Activated CD8-positive, alpha-beta T cell treated with anti-CD3 and anti-CD28 coated beads, Interleukin-2, amount 10 ng/mL, durations not matched to agents 7 days and 5 days (primary cell): ENCODE results near the gene TMOD4. TPM values are rescaled to one million over a fixed set of nuclear protein-coding genes. Genes with fewer than 3 reads are reported as not detected.

Experiments used
- ATAC-seq: fragments of 150-1000 bp; cut with Tn5 transposase; one replicate; pipeline ENCODE4 v1.10.0; 2021; ENCODE audit warnings: moderate library complexity
- CTCF ChIA-PET: fragments of 350-600 bp; sonication (Branson Sonifier 250); formaldehyde crosslinking; loops from one replicate; lab custom pipeline; 2021; ENCODE audit warnings: antibody characterized with exemption; lab: Charles Lee
- POLR2A ChIA-PET: fragments of 350-600 bp; sonication (Branson Sonifier 250); formaldehyde crosslinking; loops from one replicate; lab custom pipeline; 2021; ENCODE audit warnings: antibody characterized with exemption; lab: Charles Lee
- DNase-seq: peaks from one replicate; pipeline ENCODE4 v3.0.0-alpha.2; 2020
- H3K27ac Mint-ChIP-seq: one replicate; pipeline ENCODE4 v1.8.0; 2021; ENCODE audit warnings: mild to moderate bottlenecking, mixed read lengths
- H3K27me3 Mint-ChIP-seq: one replicate; pipeline ENCODE4 v1.8.0; 2021; ENCODE audit warnings: low read depth, mixed read lengths
- H3K36me3 Mint-ChIP-seq: one replicate; pipeline ENCODE4 v1.8.0; 2021; ENCODE audit warnings: low read depth, mixed read lengths
- H3K4me1 Mint-ChIP-seq: one replicate; pipeline ENCODE4 v1.8.0; 2021; ENCODE audit warnings: low read depth, mixed read lengths
- H3K4me3 Mint-ChIP-seq: one replicate; pipeline ENCODE4 v1.8.0; 2021; ENCODE audit warnings: mild to moderate bottlenecking, mixed read lengths
- H3K9me3 Mint-ChIP-seq: one replicate; pipeline ENCODE4 v1.8.0; 2022; ENCODE audit warnings: mixed read lengths; ENCODE audit not compliant: insufficient read depth
- total RNA-seq, 2 experiments: library from RNA; stranded (reverse); gene quantifications; one replicate each; pipeline ENCODE4 v1.2.3, GENCODE V29; 2021

TMOD4 gene
- total RNA-seq, 2 experiments from 2014 or later: 2.2 to 3.4 TPM

GRCh38 chr1:151142411-151143056 is 33.2 kb downstream of the TMOD4 start:
- DNase-seq (no peak), ATAC-seq (no peak)
- Mint-ChIP-seq H3K4me1 (peaks cover 15% of the 10 kb centered on the region), H3K9me3 (no peaks in the 10 kb centered on the region), H3K4me3 (no peak overlapping the region), H3K27ac (no peak overlapping the region), H3K36me3 (no peaks in the 10 kb centered on the region), H3K27me3 (peaks cover 9% of the 10 kb centered on the region)
- ChIA-PET CTCF (interaction anchor here (1.0 to 4.4 kb wide), 5 partner anchors 11 to 118 kb away, joined by 3 to 28 read pairs (median 5); partner anchors contain the start of gene TNFAIP8L2), POLR2A (interaction anchor here (0.8 kb wide), 1 partner anchor 24 kb away, joined by 3 read pairs; no protein-coding TSS in a partner anchor)

GRCh38 chr1:151137789-151138188 is 38.0 kb downstream of the TMOD4 start:
- Mint-ChIP-seq H3K36me3 (no peaks in the 10 kb centered on the region), H3K4me1 (peaks cover 13% of the 10 kb centered on the region), H3K4me3 (no peak overlapping the region), H3K27ac (no peak overlapping the region), H3K27me3 (no peaks in the 10 kb centered on the region), H3K9me3 (no peaks in the 10 kb centered on the region)
- ChIA-PET CTCF (interaction anchor here (1.0 kb wide), 1 partner anchor 114 kb away, joined by 3 read pairs; no protein-coding TSS in a partner anchor), POLR2A (interaction anchor here (0.7 kb wide), 1 partner anchor 60 kb away, joined by 3 read pairs; the partner anchor contains the start of gene PIP5K1A)
- ATAC-seq (no peak), DNase-seq (no peak)

GRCh38 chr1:151135433-151136385 is 40.1 kb downstream of the TMOD4 start:
- Mint-ChIP-seq H3K27ac (no peak overlapping the region), H3K27me3 (peaks cover 3% of the 10 kb centered on the region), H3K36me3 (peaks cover 1% of the 10 kb centered on the region), H3K9me3 (no peaks in the 10 kb centered on the region), H3K4me1 (peaks cover 25% of the 10 kb centered on the region), H3K4me3 (no peak overlapping the region)
- ATAC-seq (no peak), DNase-seq (no peak)
- ChIA-PET CTCF (interaction anchor here (0.9 to 2.9 kb wide), 8 partner anchors 9 to 111 kb away, joined by 3 to 15 read pairs (median 4); partner anchors contain the start of gene TNFAIP8L2), POLR2A (interaction anchor here (1.0 kb wide), 1 partner anchor 10 kb away, joined by 3 read pairs; no protein-coding TSS in a partner anchor)

GRCh38 chr1:151134991-151135390 is 40.8 kb downstream of the TMOD4 start:
- Mint-ChIP-seq H3K36me3 (peaks cover 4% of the 10 kb centered on the region), H3K27me3 (peaks cover 3% of the 10 kb centered on the region), H3K9me3 (no peaks in the 10 kb centered on the region), H3K4me1 (peaks cover 29% of the 10 kb centered on the region), H3K4me3 (no peak overlapping the region), H3K27ac (no peak overlapping the region)
- ChIA-PET CTCF (interaction anchor here (0.9 to 2.9 kb wide), 7 partner anchors 10 to 36 kb away, joined by 3 to 15 read pairs (median 4); partner anchors contain the start of gene TNFAIP8L2), POLR2A (interaction anchor here (1.0 kb wide), 1 partner anchor 9 kb away, joined by 3 read pairs; no protein-coding TSS in a partner anchor)
- DNase-seq (no peak), ATAC-seq (no peak)

GRCh38 chr1:151134396-151134795 is 41.4 kb downstream of the TMOD4 start:
- Mint-ChIP-seq H3K9me3 (no peaks in the 10 kb centered on the region), H3K27ac (no peak overlapping the region), H3K4me1 (peaks cover 29% of the 10 kb centered on the region), H3K27me3 (peaks cover 3% of the 10 kb centered on the region), H3K36me3 (peaks cover 4% of the 10 kb centered on the region), H3K4me3 (no peak overlapping the region)
- no peak for DNase-seq
- ChIA-PET POLR2A (interaction anchor here (0.9 kb wide), 1 partner anchor 13 kb away, joined by 4 read pairs; the partner anchor contains the start of gene SEMA6C), CTCF (interaction anchor here (0.9 to 2.9 kb wide), 4 partner anchors 10 to 35 kb away, joined by 3 to 15 read pairs (median 8); partner anchors contain the start of gene TNFAIP8L2)
- no peak for ATAC-seq

GRCh38 chr1:151133018-151133806 is 42.6 kb downstream of the TMOD4 start:
- Mint-ChIP-seq H3K27ac (no peak overlapping the region), H3K9me3 (no peaks in the 10 kb centered on the region), H3K36me3 (peaks cover 4% of the 10 kb centered on the region), H3K27me3 (peaks cover 3% of the 10 kb centered on the region), H3K4me3 (no peak overlapping the region), H3K4me1 (peaks cover 29% of the 10 kb centered on the region)
- ChIA-PET CTCF (interaction anchor here (0.9 to 2.9 kb wide), 2 partner anchors 22 to 24 kb away, joined by 3 to 15 read pairs; partner anchors contain the start of gene TNFAIP8L2), POLR2A (no interaction called here)
- no peak for ATAC-seq
- no peak for DNase-seq

- ATAC-seq: no peak
- peaks cover 3% of the 10 kb centered on the region for H3K27me3 Mint-ChIP-seq
- DNase-seq: no peak
- no peak overlapping the region for H3K4me3 Mint-ChIP-seq
- no peak overlapping the region for H3K27ac Mint-ChIP-seq
- H3K9me3 Mint-ChIP-seq: no peaks in the 10 kb centered on the region
- peaks cover 4% of the 10 kb centered on the region for H3K36me3 Mint-ChIP-seq
- POLR2A ChIA-PET: no interaction called here
- H3K4me1 Mint-ChIP-seq: peaks cover 29% of the 10 kb centered on the region
- CTCF ChIA-PET: interaction anchor here (4.5 kb wide), 1 partner anchor 33 kb away, joined by 22 read pairs; no protein-coding TSS in a partner anchor
These were observed 43.3 kb downstream of the TMOD4 start for GRCh38 chr1:151132335-151133017.

GRCh38 chr1:151131701-151132334 is 44.0 kb downstream of the TMOD4 start:
- H3K36me3 Mint-ChIP-seq: peaks cover 4% of the 10 kb centered on the region
- peak overlapping the region; percentile 68 for H3K27ac Mint-ChIP-seq
- DNase-seq (no peak), ATAC-seq (no peak)
- H3K9me3 Mint-ChIP-seq: no peaks in the 10 kb centered on the region
- CTCF ChIA-PET: interaction anchor here (0.9 to 4.5 kb wide), 6 partner anchors 10 to 107 kb away, joined by 3 to 22 read pairs (median 7); partner anchors contain the start of gene TNFAIP8L2
- H3K4me1 Mint-ChIP-seq: peaks cover 29% of the 10 kb centered on the region
- peaks cover 3% of the 10 kb centered on the region for H3K27me3 Mint-ChIP-seq
- H3K4me3 Mint-ChIP-seq: peak overlapping the region; percentile 69
- POLR2A ChIA-PET: interaction anchor here (1.1 to 1.5 kb wide), 2 partner anchors 25 to 123 kb away, joined by 3 to 12 read pairs; partner anchors contain the start of genes PSMD4 and TNFAIP8L2

- H3K27me3 Mint-ChIP-seq: peaks cover 3% of the 10 kb centered on the region
- peak; percentile 88 for DNase-seq
- H3K27ac Mint-ChIP-seq: peak overlapping the region; percentile 68
- peak; percentile 100 for ATAC-seq
- H3K4me3 Mint-ChIP-seq: peak overlapping the region; percentile 69
- no peaks in the 10 kb centered on the region for H3K9me3 Mint-ChIP-seq
- H3K4me1 Mint-ChIP-seq: peaks cover 25% of the 10 kb centered on the region
- H3K36me3 Mint-ChIP-seq: peaks cover 4% of the 10 kb centered on the region
- ChIA-PET POLR2A (interaction anchor here (0.8 to 1.5 kb wide), 4 partner anchors 26 to 124 kb away, joined by 3 to 12 read pairs (median 3); partner anchors contain the start of genes PSMD4 and TNFAIP8L2), CTCF (interaction anchor here (0.9 to 4.5 kb wide), 7 partner anchors 11 to 106 kb away, joined by 3 to 22 read pairs (median 5); partner anchors contain the start of gene TNFAIP8L2)
These were observed 44.7 kb downstream of the TMOD4 start for GRCh38 chr1:151130987-151131586.
